ENCODE measurements around the gene FZD10. TPM values are rescaled to one million over a fixed set of nuclear protein-coding genes. Genes with fewer than 3 reads are reported as not detected.

Gene FZD10
- total and polyA plus RNA-seq, 12 donors = 0.04 to 0.24 (median 0.07) TPM; not detected in 5

GRCh38 chr12:130181211-130181610 is 18.9 kb downstream of the FZD10 start:
- Histone ChIP-seq H3K4me1 (no peaks in the 10 kb centered on the region), H3K9me3 (peaks cover 0 to 29% (median 7%) of the 10 kb centered on the region in 11 donors), H3K27me3 (peaks cover 0 to 39% (median 4%) of the 10 kb centered on the region in 7 donors), H3K4me3 (no peak overlapping the region), H3K27ac (no peak overlapping the region), H3K36me3 (no peaks in the 10 kb centered on the region)
- no peak for ATAC-seq
- no peak for DNase-seq
- intact Hi-C loops (cut with DNase I) = no loop called here
- WGBS, 2 donors = 85 to 89% methylated on average over 10 of the region's 10 CpGs
- no peak for TF ChIP-seq CTCF (IDR thresholded peaks at IDR 0.05)

GRCh38 chr12:130183585-130184370 is 21.5 kb downstream of the FZD10 start:
- ATAC-seq (no peak), DNase-seq (no peak)
- Histone ChIP-seq H3K4me1 (no peaks in the 10 kb centered on the region), H3K27me3 (peaks cover 0 to 22% (median 4%) of the 10 kb centered on the region in 7 donors), H3K36me3 (no peaks in the 10 kb centered on the region), H3K4me3 (no peak overlapping the region), H3K9me3 (peaks cover 0 to 17% (median 7%) of the 10 kb centered on the region in 11 donors), H3K27ac (no peak overlapping the region)
- no peak for TF ChIP-seq CTCF (IDR thresholded peaks at IDR 0.05)
- intact Hi-C loops (cut with DNase I) = no loop called here
- 81% methylated on average over 23 of the region's 23 CpGs for WGBS, 2 donors

- Histone ChIP-seq H3K36me3 (no peaks in the 10 kb centered on the region), H3K27me3 (peaks cover 0 to 18% (median 4%) of the 10 kb centered on the region in 7 donors), H3K27ac (no peak overlapping the region), H3K9me3 (peaks cover 0 to 17% (median 7%) of the 10 kb centered on the region in 11 donors), H3K4me3 (no peak overlapping the region), H3K4me1 (no peaks in the 10 kb centered on the region)
- WGBS, 2 donors = 79 to 81% methylated on average over 12 of the region's 12 CpGs
- ATAC-seq = no peak
- intact Hi-C loops (cut with DNase I) = no loop called here
- no peak for DNase-seq
- TF ChIP-seq CTCF (IDR thresholded peaks at IDR 0.05) = no peak
Measured at GRCh38 chr12:130184404-130185090, 22.3 kb downstream of the FZD10 start.

- H3K36me3 ChIP-seq = no peaks in the 10 kb centered on the region
- H3K4me3 ChIP-seq = no peak overlapping the region
- H3K27me3 ChIP-seq = peaks cover 0 to 15% (median 3%) of the 10 kb centered on the region in 7 donors
- H3K27ac ChIP-seq = no peak overlapping the region
- 80 to 82% methylated on average over 30 of the region's 30 CpGs for WGBS, 2 donors
- H3K4me1 ChIP-seq = no peaks in the 10 kb centered on the region
- no peak for TF ChIP-seq CTCF (IDR thresholded peaks at IDR 0.05)
- DNase-seq (no peak), ATAC-seq (no peak)
- peaks cover 0 to 17% (median 7%) of the 10 kb centered on the region in 11 donors for H3K9me3 ChIP-seq
- intact Hi-C loops (cut with DNase I) = no loop called here
Measured at GRCh38 chr12:130185455-130186391, 23.5 kb downstream of the FZD10 start.

Data from heart right ventricle (tissue), 16 donors.